HUES6 (cell line): ENCODE results near the gene GRIK3.

ENCODE experiments used
- H3K27ac ChIP-seq: 2 replicates; pipeline ENCODE4 v1.7.0; 2013; ENCODE audit warnings: low read depth, mild to moderate bottlenecking, low read length, inconsistent platforms
- H3K27me3 ChIP-seq: 2 replicates; pipeline ENCODE4 v1.6.1; 2013; ENCODE audit warnings: low read length; ENCODE audit not compliant: control insufficient read depth, insufficient read depth
- H3K36me3 ChIP-seq: 2 replicates; pipeline ENCODE4 v1.6.1; 2013; ENCODE audit warnings: low read length; ENCODE audit not compliant: control insufficient read depth, insufficient read depth
- H3K4me1 ChIP-seq: 2 replicates; pipeline ENCODE4 v1.6.1; 2013; ENCODE audit warnings: low read length; ENCODE audit not compliant: control insufficient read depth, insufficient read depth
- H3K4me3 ChIP-seq: 2 replicates; pipeline ENCODE4 v1.5.1; 2013; ENCODE audit warnings: low read depth, low read length
- H3K9ac ChIP-seq: one replicate; pipeline ENCODE4 v1.6.1; 2013; ENCODE audit warnings: mild to moderate bottlenecking, low read length
- H3K9me3 ChIP-seq: 2 replicates; pipeline ENCODE4 v1.6.1; 2013; ENCODE audit warnings: low read depth, low read length; ENCODE audit not compliant: control insufficient read depth, insufficient read depth

GRIK3 gene

GRCh38 chr1:36851595-36851994 lies 182.7 kb downstream of the GRIK3 start:
- H3K36me3 ChIP-seq: no peaks in the 10 kb centered on the region
- no peaks in the 10 kb centered on the region for H3K9me3 ChIP-seq
- no peak overlapping the region for H3K4me3 ChIP-seq
- no peak overlapping the region for H3K27ac ChIP-seq
- no peak overlapping the region for H3K9ac ChIP-seq
- peaks cover 37% of the 10 kb centered on the region for H3K4me1 ChIP-seq
- H3K27me3 ChIP-seq: no peaks in the 10 kb centered on the region; the same call in 1 of the 2 replicates

- Histone ChIP-seq H3K36me3 (no peaks in the 10 kb centered on the region), H3K9ac (no peak overlapping the region), H3K27ac (no peak overlapping the region), H3K4me3 (no peak overlapping the region), H3K9me3 (no peaks in the 10 kb centered on the region), H3K4me1 (peaks cover 37% of the 10 kb centered on the region), H3K27me3 (no peaks in the 10 kb centered on the region; the same call in 1 of the 2 replicates)
These were observed 183.2 kb downstream of the GRIK3 start for GRCh38 chr1:36851087-36851486.

- H3K36me3 ChIP-seq: no peaks in the 10 kb centered on the region
These were observed 184.4 kb downstream of the GRIK3 start for GRCh38 chr1:36849956-36850355.

GRCh38 chr1:36847761-36848160 lies 186.6 kb downstream of the GRIK3 start:
- Histone ChIP-seq H3K9ac (no peak overlapping the region), H3K36me3 (no peaks in the 10 kb centered on the region), H3K4me3 (no peak overlapping the region), H3K9me3 (no peaks in the 10 kb centered on the region), H3K27ac (no peak overlapping the region), H3K27me3 (no peaks in the 10 kb centered on the region), H3K4me1 (peaks cover 25% of the 10 kb centered on the region)

More at GRCh38 chr1:36849956-36850355, 184.4 kb downstream of the GRIK3 start:
- H3K4me1 ChIP-seq: peaks cover 26% of the 10 kb centered on the region
- H3K9me3 ChIP-seq: no peaks in the 10 kb centered on the region
- H3K9ac ChIP-seq: no peak overlapping the region
- H3K27ac ChIP-seq: no peak overlapping the region
- no peak overlapping the region for H3K4me3 ChIP-seq
- no peaks in the 10 kb centered on the region for H3K27me3 ChIP-seq

- Histone ChIP-seq H3K27me3 (no peaks in the 10 kb centered on the region), H3K9ac (no peak overlapping the region), H3K36me3 (no peaks in the 10 kb centered on the region), H3K4me3 (no peak overlapping the region), H3K27ac (no peak overlapping the region), H3K4me1 (peaks cover 25% of the 10 kb centered on the region), H3K9me3 (no peaks in the 10 kb centered on the region)
These were observed 187.1 kb downstream of the GRIK3 start for GRCh38 chr1:36847186-36847585.

GRCh38 chr1:36846357-36846756 lies 188.0 kb downstream of the GRIK3 start:
- Histone ChIP-seq H3K9ac (no peak overlapping the region), H3K36me3 (no peaks in the 10 kb centered on the region), H3K27me3 (no peaks in the 10 kb centered on the region), H3K9me3 (no peaks in the 10 kb centered on the region), H3K4me3 (no peak overlapping the region), H3K4me1 (peaks cover 25% of the 10 kb centered on the region), H3K27ac (no peak overlapping the region)

GRCh38 chr1:36845802-36846201 lies 188.5 kb downstream of the GRIK3 start:
- Histone ChIP-seq H3K9ac (no peak overlapping the region), H3K27ac (no peak overlapping the region), H3K4me3 (no peak overlapping the region), H3K4me1 (peaks cover 25% of the 10 kb centered on the region), H3K36me3 (no peaks in the 10 kb centered on the region), H3K27me3 (no peaks in the 10 kb centered on the region), H3K9me3 (no peaks in the 10 kb centered on the region)

- Histone ChIP-seq H3K9ac (no peak overlapping the region), H3K27me3 (no peaks in the 10 kb centered on the region)
These were observed 189.4 kb downstream of the GRIK3 start for GRCh38 chr1:36844917-36845316.

GRCh38 chr1:36843906-36844610 lies 190.3 kb downstream of the GRIK3 start:
- H3K27ac ChIP-seq: no peak overlapping the region
- H3K9me3 ChIP-seq: no peaks in the 10 kb centered on the region
- H3K4me3 ChIP-seq: no peak overlapping the region
- no peaks in the 10 kb centered on the region for H3K36me3 ChIP-seq
- H3K27me3 ChIP-seq: no peaks in the 10 kb centered on the region
- H3K9ac ChIP-seq: no peak overlapping the region
- peaks cover 25% of the 10 kb centered on the region for H3K4me1 ChIP-seq

More at GRCh38 chr1:36844917-36845316, 189.4 kb downstream of the GRIK3 start:
- no peak overlapping the region for H3K4me3 ChIP-seq
- H3K4me1 ChIP-seq: peaks cover 25% of the 10 kb centered on the region
- H3K36me3 ChIP-seq: no peaks in the 10 kb centered on the region
- no peak overlapping the region for H3K27ac ChIP-seq
- no peaks in the 10 kb centered on the region for H3K9me3 ChIP-seq

GRCh38 chr1:36843027-36843426 lies 191.3 kb downstream of the GRIK3 start:
- peaks cover 22% of the 10 kb centered on the region for H3K4me1 ChIP-seq
- no peaks in the 10 kb centered on the region for H3K36me3 ChIP-seq
- no peak overlapping the region for H3K4me3 ChIP-seq
- H3K27ac ChIP-seq: no peak overlapping the region
- no peaks in the 10 kb centered on the region for H3K9me3 ChIP-seq
- H3K9ac ChIP-seq: no peak overlapping the region
- no peaks in the 10 kb centered on the region for H3K27me3 ChIP-seq

GRCh38 chr1:36842448-36842847 lies 191.9 kb downstream of the GRIK3 start:
- H3K27ac ChIP-seq: no peak overlapping the region
- H3K4me3 ChIP-seq: no peak overlapping the region
- H3K36me3 ChIP-seq: no peaks in the 10 kb centered on the region
- H3K9ac ChIP-seq: no peak overlapping the region
- H3K4me1 ChIP-seq: peaks cover 16% of the 10 kb centered on the region
- no peaks in the 10 kb centered on the region for H3K27me3 ChIP-seq
- H3K9me3 ChIP-seq: no peaks in the 10 kb centered on the region
